Bronchial epithelial cell (primary cell): ENCODE data around the gene C13orf42. TPM values are rescaled to one million over a fixed set of nuclear protein-coding genes. Genes with fewer than 3 reads are reported as not detected.

Experiments used
- DNase-seq: peaks from one replicate; pipeline ENCODE4 v3.0.0-alpha.2; 2010; ENCODE audit warnings: low read depth
- FAIRE-seq: peaks from 2 replicates; lab custom pipeline; 2011; peaks lifted over from hg19 to GRCh38; lab: Jason Lieb, UNC
- H3K27me3 ChIP-seq: 2 replicates; pipeline ENCODE4 v1.5.1; 2011; ENCODE audit warnings: low read length; ENCODE audit not compliant: control insufficient read depth, insufficient read depth
- H3K36me3 ChIP-seq: 2 replicates; pipeline ENCODE4 v1.5.1; 2011; ENCODE audit warnings: low read length; ENCODE audit not compliant: control insufficient read depth, insufficient read depth
- H3K4me3 ChIP-seq: 2 replicates; pipeline ENCODE4 v1.5.1; 2011; ENCODE audit warnings: mild to moderate bottlenecking, low read depth, low read length, control low read depth
- CTCF ChIP-seq: IDR thresholded peaks from 2 replicates; pipeline ENCODE4 v1.5.1; 2011; ENCODE audit warnings: mild to moderate bottlenecking, moderate library complexity, low read length, control low read depth, inconsistent platforms; ENCODE audit not compliant: insufficient read depth, severe bottlenecking
- total RNA-seq: library from RNA; depleted of rRNA; stranded (reverse); fragments of >200 nt; gene quantifications from 2 replicates; pipeline ENCODE4 v1.2.1, GENCODE V29; 2014

The C13orf42 gene
- total RNA-seq, 1 donor from 2014 or later = not detected

GRCh38 chr13:51068501-51068900, 42.6 kb downstream of the C13orf42 start:
- Histone ChIP-seq H3K27me3 (no peaks in the 10 kb centered on the region), H3K36me3 (no peaks in the 10 kb centered on the region), H3K4me3 (no peak overlapping the region)
- TF ChIP-seq CTCF = no peak
- FAIRE-seq (no peak), DNase-seq (no peak)

GRCh38 chr13:51067706-51068105, 43.4 kb downstream of the C13orf42 start:
- FAIRE-seq (no peak), DNase-seq (no peak)
- TF ChIP-seq CTCF = no peak
- Histone ChIP-seq H3K4me3 (no peak overlapping the region), H3K36me3 (no peaks in the 10 kb centered on the region), H3K27me3 (no peaks in the 10 kb centered on the region)

GRCh38 chr13:51067210-51067701, 43.8 kb downstream of the C13orf42 start:
- no peaks in the 10 kb centered on the region for H3K27me3 ChIP-seq
- TF ChIP-seq CTCF = no peak
- H3K4me3 ChIP-seq = no peak overlapping the region
- no peak for FAIRE-seq
- no peaks in the 10 kb centered on the region for H3K36me3 ChIP-seq
- no peak for DNase-seq

- H3K36me3 ChIP-seq = no peaks in the 10 kb centered on the region
- FAIRE-seq (no peak), DNase-seq (no peak)
- H3K27me3 ChIP-seq = no peaks in the 10 kb centered on the region
- no peak for TF ChIP-seq CTCF
- no peak overlapping the region for H3K4me3 ChIP-seq
Measured at GRCh38 chr13:51066091-51066831, 44.8 kb downstream of the C13orf42 start.

GRCh38 chr13:51065372-51066090, 45.5 kb downstream of the C13orf42 start:
- FAIRE-seq = no peak
- TF ChIP-seq CTCF = no peak
- Histone ChIP-seq H3K27me3 (no peaks in the 10 kb centered on the region), H3K4me3 (no peak overlapping the region), H3K36me3 (no peaks in the 10 kb centered on the region)
- no peak for DNase-seq
